HG02759 (cell line): ENCODE results near the gene SMG6.
"Not testable (repeated sequence)": the region's sequence is repeated elsewhere in the genome, so short reads cannot be mapped to it uniquely, and the experiment has no call there.

Source experiments
- ATAC-seq: cut with Tn5 transposase; IDR thresholded peaks from one replicate; pipeline ENCODE4 v1.9.1; 2021; ENCODE audit warnings: mild to moderate bottlenecking, moderate library complexity; ENCODE audit not compliant: unreplicated experiment

Gene SMG6

GRCh38 chr17:2309338-2310154, 6.0 kb upstream of the SMG6 start:
- ATAC-seq: no peak

DNA sequence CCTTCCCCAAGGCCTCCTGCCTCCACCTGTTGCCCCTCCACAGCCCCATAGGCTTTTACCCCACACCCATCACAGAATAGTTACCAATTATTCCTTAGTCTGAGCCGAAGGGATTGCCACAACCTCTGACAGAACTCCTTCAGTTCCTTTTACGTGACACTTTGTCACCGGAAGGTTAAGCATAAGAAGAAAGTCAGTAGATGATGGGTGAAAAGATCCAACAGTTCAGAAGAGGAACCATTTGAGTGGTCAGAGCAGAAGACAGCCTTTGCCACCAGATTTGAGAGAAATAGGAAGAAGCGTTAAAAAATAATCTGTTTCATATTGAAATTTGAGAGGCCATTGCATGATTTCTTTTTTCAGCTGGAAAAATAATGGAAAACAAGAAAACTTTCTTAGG, 1.3 kb upstream of the SMG6 start:
- no peak for ATAC-seq

DNA sequence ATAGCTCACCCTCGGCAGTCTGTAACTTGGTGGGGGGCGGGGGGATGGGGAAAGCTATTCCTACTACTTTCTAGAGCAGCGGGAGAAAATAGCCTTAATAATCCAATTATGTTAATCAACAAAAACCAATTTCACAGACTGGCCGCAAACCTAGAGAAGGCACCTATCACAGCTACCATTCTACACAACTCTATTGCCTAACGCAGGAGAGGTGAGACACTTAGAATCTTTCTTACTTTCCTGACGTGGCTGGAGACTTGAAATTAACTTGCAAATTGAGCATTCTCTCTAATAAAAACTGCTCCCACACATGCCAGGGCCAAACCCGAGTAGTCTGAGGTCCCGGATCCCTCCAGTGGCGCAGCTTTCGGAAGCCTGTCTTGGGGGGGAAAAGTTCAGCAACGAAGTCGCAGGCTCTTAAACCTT, 794 bp downstream of the SMG6 start:
- no peak for ATAC-seq

- ATAC-seq: no peak
Observed at GRCh38 chr17:2299756-2300155, 3.8 kb downstream of the SMG6 start.

GRCh38 chr17:2299136-2299535, 4.4 kb downstream of the SMG6 start:
- ATAC-seq: no peak

- ATAC-seq: no peak
Observed at GRCh38 chr17:2297023-2297422, 6.6 kb downstream of the SMG6 start.

GRCh38 chr17:2295575-2295974, 8.0 kb downstream of the SMG6 start:
- no peak for ATAC-seq

GRCh38 chr17:2292100-2292499, 11.5 kb downstream of the SMG6 start:
- no peak for ATAC-seq

DNA sequence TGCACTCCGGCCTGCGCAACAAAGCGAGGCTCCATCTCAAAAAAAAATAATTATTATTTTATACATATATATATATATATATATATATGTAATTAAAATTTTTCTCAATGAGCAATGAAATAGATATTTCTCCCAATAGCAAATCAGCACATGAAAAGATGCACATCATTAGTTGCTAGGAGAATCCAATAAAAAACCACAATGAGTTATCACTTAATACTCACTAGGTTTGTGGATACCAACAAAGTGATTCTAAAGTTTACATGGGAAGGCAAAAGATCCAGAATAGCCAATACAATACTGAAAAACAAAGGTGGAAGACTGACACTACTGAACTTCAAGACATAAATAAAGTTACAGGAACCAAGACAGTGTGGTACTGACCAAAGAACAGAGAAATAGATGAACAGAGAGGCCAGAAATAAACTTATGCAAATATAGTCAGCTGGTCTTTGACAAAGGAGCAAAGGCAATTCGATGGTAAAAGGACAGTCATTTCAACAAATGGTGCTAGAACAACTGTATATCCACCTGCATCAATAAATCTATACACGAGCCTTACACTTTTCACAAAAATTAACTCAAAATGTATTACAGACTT, 13.6 kb downstream of the SMG6 start:
- ATAC-seq: no peak

DNA sequence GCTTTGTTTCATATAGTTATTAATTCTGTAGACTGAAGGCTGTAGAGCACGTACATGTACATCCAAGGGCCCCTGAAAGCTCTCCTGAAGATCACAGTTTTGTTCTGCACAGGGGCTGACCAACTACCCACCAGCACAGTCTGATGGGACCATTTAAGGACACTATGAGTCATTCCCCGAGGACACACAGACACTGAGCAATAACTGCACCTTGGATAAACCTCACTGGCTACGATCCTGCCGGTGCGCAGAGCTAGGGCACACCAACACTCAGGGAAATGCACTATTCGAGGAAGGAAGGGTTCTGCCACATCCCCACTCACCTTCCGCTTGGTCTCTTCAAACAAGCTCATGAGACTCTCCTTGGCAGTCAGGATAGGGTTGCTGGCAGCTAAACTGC, 20.3 kb downstream of the SMG6 start:
- no peak for ATAC-seq

GRCh38 chr17:2282297-2282873, 21.2 kb downstream of the SMG6 start:
- ATAC-seq: no peak

DNA sequence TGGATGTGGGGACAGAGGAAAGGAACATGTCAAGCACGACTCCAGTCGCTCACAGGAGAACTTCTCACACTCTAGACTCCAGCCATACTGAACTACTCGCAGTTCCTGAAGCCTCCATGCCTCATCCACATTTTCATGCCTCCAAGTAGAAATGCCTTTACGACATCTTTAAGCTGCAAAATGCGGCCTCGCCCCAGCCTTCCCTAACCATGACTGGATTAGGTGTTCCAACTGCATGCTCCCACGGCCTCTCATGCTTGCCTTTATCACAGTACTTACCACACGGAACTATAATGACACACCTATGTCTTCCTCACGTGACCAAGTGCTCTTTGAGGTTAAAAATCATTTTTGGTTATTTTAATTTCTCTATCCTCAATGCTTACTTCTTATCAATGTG, 23.9 kb downstream of the SMG6 start:
- ATAC-seq: no peak

DNA sequence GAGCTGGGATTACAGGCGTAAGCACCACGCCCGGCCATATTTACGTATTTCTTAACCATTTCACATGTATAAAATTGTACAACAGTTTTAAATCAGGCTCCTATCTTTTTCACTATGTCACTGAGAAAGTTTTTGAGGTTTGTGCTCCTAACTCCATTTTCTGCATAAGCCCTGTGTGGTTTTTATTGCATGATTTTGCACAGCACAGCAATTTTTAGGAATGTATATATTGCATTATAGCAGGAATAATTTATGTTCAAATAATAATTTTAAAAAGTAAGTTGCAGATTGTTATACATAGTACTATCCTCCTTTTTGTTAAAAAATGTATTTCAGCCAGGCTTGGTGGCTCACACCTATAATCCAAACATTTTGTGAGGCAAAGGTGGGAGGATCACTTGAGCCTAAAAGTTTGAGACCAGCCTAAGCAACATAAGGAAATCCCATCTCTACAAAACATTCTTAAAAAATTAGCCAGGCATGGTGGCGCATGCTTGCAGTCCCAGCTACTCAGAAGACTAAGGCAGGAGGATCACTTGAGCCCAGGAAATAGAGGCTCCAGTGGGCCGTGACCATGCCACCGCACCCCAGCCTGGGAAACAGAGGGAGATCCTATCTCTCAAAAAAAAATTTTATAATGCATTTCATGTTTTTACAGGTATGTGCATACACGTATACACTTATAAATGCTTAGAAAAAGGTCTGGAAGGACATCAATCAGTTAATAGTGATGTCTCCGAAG, 26.0 kb downstream of the SMG6 start:
- ATAC-seq: no peak

DNA sequence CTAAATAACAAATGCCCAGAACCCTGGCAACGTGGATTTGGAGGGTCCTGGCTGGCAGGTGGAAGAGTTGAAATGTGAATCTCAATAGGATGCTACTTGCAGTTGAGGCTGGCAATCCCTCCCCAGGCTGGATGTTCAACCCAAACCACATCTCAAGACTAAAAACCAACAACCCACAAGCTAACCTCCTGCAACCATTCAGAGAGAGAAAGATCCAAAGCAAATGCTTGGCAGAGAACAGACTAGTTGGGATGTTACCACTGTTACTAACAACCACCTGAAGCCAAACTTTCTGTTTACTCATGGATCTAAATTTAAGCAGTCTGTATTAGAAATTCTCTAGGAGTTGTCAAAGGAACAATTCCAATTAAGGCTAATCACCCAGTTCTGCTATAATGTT, 27.9 kb downstream of the SMG6 start:
- no peak for ATAC-seq

GRCh38 chr17:2274414-2274813, 29.2 kb downstream of the SMG6 start:
- ATAC-seq: no peak

DNA sequence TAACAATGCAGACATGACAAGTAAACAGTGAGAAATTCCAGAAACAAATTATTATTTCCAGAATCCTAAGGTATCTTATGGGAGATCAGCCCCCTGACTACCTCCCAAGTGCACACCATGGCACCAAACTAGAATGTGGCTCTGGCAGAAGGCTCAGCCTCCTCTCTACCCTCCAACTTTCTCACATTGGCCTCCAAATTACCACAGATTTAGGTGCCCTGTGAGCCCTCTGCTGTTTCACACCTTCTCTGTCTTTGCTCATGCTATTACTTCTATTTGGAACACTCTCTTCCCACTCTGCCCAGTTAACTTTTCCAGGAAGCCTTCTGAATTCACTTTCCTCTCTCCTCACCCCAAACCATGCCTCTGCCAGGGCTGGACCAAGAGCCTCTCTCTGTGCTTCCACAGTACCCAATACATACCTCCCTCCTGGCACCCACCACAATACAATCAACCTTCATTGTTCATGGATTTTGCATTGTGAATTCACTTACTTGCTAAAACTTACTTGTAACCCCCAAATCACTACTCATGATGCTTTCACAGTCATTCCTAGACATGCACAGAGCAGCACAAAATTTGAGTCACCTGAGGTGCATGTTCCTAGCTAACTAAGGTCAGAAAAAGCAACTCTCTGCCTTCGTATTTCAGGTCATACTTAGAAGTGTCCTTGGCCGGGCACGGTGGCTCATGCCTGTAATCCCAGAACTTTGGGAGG, 31.4 kb downstream of the SMG6 start:
- ATAC-seq: no peak

DNA sequence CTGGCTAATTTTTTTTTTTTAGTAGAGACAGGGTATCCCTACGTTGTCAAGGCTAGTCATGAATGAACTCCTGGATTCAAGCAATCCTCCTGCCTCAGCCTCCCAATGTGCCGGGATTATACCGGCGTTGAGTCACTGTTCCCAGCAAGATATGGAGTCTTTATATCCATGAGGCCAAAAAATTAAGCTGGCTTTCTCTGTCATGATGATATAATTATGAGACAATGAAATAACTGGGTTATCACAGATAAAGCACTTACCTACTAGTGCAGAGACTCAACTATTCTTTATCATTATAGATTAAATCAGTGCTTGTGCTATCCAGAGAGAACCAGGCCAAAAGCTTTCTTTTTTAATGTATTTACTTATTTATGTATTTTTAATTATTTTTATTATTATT, 36.2 kb downstream of the SMG6 start:
- ATAC-seq: no peak

GRCh38 chr17:2266865-2267228, 36.7 kb downstream of the SMG6 start:
- ATAC-seq: no peak

DNA sequence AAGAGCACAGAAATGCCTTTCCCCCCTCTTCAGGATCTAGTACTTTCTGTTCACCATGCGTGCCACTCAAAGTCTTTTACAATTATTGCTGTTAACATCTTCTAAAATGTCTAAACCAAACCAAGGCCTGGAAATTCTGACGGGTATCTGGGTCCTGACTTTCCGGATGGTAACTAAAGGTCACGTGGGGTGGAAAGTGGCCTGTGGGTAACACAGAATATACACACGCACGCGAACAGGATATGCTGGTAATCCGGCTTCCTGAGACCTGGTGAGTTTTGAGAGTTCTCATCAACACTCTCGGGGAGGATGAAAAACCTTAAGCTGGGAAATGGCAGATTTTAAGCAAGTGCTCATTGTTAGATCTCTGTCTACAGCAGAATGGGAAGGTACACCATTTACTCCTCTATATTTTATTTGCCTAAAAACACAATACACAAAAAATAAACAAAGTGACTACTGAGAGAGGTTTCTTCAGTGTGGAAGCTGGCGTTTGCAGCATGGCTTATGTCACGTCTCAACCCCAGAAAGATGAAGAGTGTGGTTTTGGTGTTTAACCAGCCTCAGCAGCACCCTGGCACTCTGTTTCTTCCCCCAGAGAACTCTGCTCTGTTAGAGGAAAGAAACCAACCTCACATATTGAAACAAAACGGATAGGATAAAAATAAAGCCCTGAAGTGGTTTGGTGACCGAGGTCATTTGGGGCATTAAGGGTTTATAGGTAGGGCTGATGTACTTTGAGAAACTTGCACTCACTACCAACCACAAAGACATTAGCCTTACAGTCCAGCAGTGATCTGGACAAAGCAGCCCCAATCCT, 37.3 kb downstream of the SMG6 start:
- peak; percentile 80 for ATAC-seq

DNA sequence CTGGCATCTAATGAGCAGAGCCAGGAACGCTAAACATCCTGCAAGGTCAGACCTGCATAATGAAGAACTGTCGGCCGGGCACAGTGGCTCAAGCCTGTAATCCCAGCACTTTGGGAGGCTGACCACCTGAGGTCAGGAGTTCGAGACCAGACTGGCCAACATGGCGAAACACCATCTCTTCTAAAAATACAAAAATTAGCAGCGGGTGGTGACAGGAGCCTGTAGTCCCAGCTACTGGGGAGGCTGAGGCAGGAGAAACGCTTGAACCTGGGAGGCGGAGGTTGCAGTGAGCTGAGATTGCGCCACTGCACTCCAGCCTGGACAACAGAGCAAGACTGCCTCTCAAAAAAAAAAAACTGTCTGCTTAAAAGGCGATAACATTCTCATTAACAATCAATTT, 38.4 kb downstream of the SMG6 start:
- ATAC-seq: not testable (repeated sequence)
